Motor neuron (in vitro differentiated cells): ENCODE data around the gene MTRR. TPM values are rescaled to one million over a fixed set of nuclear protein-coding genes. Genes with fewer than 3 reads are reported as not detected.

Source experiments
- ATAC-seq, 8 experiments: fragments of 200-7000 bp; cut with Tn5 transposase; replicated peaks in 6 of 8; 2 replicates each; pipeline ENCODE4 v1.8.0; 2021; ENCODE audit warnings: mild to moderate bottlenecking in 8 of 8, moderate library complexity in 8 of 8
- H3K27ac ChIP-seq, 2 donors: fragments of 250-450 bp; sonication (Bioruptor Pico); 2 replicates each; pipeline ENCODE4 v1.9.0; 2021; ENCODE audit warnings: antibody characterized with exemption in 2 of 2, mild to moderate bottlenecking in 2 of 2, moderate library complexity in 1 of 2
- H3K4me1 ChIP-seq, 2 donors: fragments of 250-450 bp; sonication (Bioruptor Pico); replicated peaks in 1 of 2; 2 replicates each; pipeline ENCODE4 v1.6.1; 2021; ENCODE audit warnings: antibody characterized with exemption in 2 of 2, mild to moderate bottlenecking in 2 of 2, moderate library complexity in 1 of 2
- H3K4me3 ChIP-seq, 5 donors: fragments of 250-450 bp; sonication (Bioruptor Pico); 2 replicates each; pipeline ENCODE4 v1.9.0; 2021; ENCODE audit warnings: antibody characterized with exemption in 5 of 5, mild to moderate bottlenecking in 5 of 5, moderate library complexity in 4 of 5
- WGBS, 10 experiments: fragments of 450-650 bp; shearing (Covaris generic); methylation state at CpG; one replicate each; pipeline ENCODE4 v1.0.0; 2022; 5-methylcytosine and 5-hydroxymethylcytosine counted together
- in situ Hi-C, 9 experiments: fragments of 400-800 bp; cut with MboI; loops; one replicate each; pipeline ENCODE4 v1.15.0; 2021; ENCODE audit warnings: low sequenced_read_pairs in 9 of 9, low pct_unique_long_range_greater_than_20kb in 2 of 9; ENCODE audit not compliant: unreplicated experiment in 9 of 9
- total RNA-seq, 8 experiments: library from RNA; unstranded; fragments of 300-600 nt; gene quantifications; 2 replicates each; pipeline versions ENCODE4 v1.2.3 to v1.2.4, GENCODE V29; 2022

The MTRR gene
- total RNA-seq, 8 experiments from 2014 or later: 18.2 to 58.5 (median 35.1) TPM

DNA sequence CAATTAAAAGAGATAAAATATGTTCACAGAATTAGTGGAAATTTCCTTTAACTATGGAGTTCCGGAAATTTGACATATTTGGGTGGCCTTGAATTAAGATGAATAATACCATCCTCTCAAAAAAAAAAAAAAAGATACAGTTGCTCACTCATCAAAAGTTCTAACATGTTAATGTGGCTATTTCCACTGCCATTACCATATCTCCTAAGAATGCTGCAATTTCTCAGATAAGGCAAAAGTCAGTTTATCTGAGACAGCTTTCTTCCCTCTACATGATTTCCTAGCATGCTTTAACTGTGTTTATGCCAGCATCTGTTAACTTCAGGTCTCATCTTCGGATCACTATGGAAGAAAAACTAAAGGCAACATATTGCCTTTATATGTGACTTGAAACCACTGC is 2.8 kb upstream of the MTRR start:
- no peak overlapping the region for H3K27ac ChIP-seq
- in situ Hi-C loops: loop anchor here in 2 of 9 experiments (25.0 kb wide), 2 partner anchors 604 to 1079 kb away; no protein-coding TSS in a partner anchor
- no peak overlapping the region for H3K4me3 ChIP-seq
- 67 to 100% (median 100%) methylated on average over 1 to 2 of the region's 2 CpGs for WGBS, 10 experiments
- ATAC-seq: no peak
- peaks cover 11 to 19% of the 10 kb centered on the region in 2 donors for H3K4me1 ChIP-seq

DNA sequence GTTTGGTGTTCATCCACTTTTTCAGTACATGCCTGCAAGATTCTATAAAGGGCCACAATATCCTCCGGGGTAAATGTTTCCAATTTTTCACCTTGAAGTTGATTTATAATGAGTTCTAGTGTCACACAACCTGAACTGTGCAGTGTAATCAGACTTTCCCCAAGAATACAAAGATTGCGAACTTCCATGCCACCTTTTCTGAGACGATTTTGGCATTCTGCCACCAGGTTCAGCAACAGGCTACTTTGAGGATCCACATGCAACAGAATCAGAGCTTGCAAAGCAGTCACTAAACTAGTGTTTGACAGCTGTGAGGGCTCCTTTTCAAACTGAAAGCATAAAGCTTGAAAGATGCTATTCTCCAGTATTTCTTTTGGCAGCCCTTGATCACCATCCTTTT is 1.7 kb upstream of the MTRR start:
- 40 to 100% (median 83%) methylated on average over 1 to 3 of the region's 3 CpGs; no CpG with 5 or more reads in 1 of the 10 experiments for WGBS, 10 experiments
- H3K27ac ChIP-seq: no peak overlapping the region
- peaks cover 11 to 19% of the 10 kb centered on the region in 2 donors for H3K4me1 ChIP-seq
- in situ Hi-C loops: loop anchor here in 2 of 9 experiments (25.0 kb wide), 2 partner anchors 605 to 1080 kb away; no protein-coding TSS in a partner anchor
- H3K4me3 ChIP-seq: no peak overlapping the region
- no peak for ATAC-seq

DNA sequence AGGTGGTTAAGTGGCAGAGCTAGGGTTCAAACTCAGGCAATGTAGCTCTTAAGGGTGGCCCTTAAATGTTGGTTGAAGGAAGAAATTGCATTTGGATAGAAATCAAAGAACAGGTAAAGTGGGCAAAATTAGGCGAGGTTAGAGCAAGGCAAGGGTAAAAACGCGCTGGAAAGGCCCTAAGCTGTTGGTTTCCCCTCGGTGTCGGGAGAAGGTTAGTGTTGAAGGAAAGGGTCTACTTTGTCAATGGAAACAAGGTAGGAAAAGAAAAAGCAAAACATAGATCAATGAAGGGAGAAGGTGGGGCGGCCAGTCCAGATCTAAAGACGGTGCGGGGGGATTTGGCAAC is 548 bp upstream of the MTRR start:
- WGBS, 10 experiments: 0% methylated on average over 1 to 8 of the region's 8 CpGs; no CpG with 5 or more reads in 2 of the 10 experiments
- Histone ChIP-seq H3K4me1 (peaks cover 11 to 19% of the 10 kb centered on the region in 2 donors), H3K27ac (peak overlapping the region in 1 of 2 donors; percentile 64), H3K4me3 (peak overlapping the region; percentile 84 to 100 (median 96))
- in situ Hi-C loops: loop anchor here in 2 of 9 experiments (25.0 kb wide), 2 partner anchors 606 to 1081 kb away; no protein-coding TSS in a partner anchor
- peak in 3 of 8 experiments; percentile 3 to 11 (median 11) for ATAC-seq

DNA sequence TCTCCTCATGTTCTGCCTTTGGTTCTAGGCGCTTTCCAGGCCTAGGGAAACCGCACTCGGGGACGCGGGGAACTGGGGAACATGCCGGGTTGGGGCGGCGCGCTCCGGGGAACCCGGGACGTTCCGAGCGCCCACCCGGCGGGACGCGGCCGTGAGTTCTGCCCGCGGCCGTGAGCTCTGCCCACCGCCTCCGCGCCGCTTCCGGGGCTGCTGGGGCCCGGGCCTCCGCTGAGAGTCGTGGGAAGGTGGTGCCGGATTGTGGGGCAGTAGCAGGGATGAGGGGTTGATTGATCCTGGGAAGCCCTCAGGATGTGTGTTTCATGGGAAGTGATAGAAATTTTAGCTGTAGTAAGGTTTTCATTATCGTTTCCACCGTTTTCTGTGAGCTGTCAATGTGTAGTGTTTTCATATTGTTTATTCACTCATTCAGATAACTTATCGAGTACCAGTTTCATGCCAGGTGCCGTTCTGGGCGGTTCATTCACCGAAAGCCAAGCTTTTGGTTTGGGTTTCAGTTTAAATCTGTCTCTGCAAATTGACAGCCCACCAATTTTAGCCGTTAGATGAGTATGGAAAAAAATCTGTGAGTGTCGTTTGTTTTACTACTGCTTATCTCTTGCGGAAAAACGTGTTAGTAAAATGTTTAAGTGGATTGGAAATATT is 657 bp downstream of the MTRR start:
- peak overlapping the region; percentile 84 to 100 (median 96) for H3K4me3 ChIP-seq
- H3K4me1 ChIP-seq: peaks cover 11 to 19% of the 10 kb centered on the region in 2 donors
- 0 to 11% (median 7%) methylated on average over 3 to 10 of the region's 41 CpGs for WGBS, 10 experiments
- in situ Hi-C loops: loop anchor here in 2 of 9 experiments (25.0 kb wide), 2 partner anchors 607 to 1082 kb away; no protein-coding TSS in a partner anchor
- peak in 4 of 8 experiments; percentile 23 to 39 (median 36) for ATAC-seq
- H3K27ac ChIP-seq: peak overlapping the region; percentile 55 to 71

DNA sequence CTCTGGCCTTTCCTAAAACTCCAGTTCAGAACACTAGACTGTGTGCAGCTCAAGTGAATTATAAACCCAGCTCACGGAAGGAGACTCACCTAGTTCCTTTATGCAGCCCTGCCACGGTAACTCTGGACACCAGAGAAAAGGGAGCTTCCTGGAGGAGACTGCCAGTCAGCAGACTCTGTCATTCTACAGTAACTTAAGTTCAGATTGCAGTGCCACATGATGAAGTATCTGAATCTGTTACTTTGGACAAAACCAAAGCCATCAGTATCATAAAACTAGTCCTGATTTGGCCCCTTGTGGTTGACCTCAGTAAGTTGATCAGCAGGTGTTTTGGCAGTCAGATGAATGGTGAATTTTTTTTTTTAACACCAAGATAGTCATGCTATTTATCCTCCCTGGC is 2.7 kb downstream of the MTRR start:
- peaks cover 11 to 19% of the 10 kb centered on the region in 2 donors for H3K4me1 ChIP-seq
- ATAC-seq: no peak
- H3K4me3 ChIP-seq: no peak overlapping the region
- in situ Hi-C loops: loop anchor here in 2 of 9 experiments (25.0 kb wide), 2 partner anchors 609 to 1084 kb away; no protein-coding TSS in a partner anchor
- 60 to 100% (median 100%) methylated on average over 1 to 2 of the region's 2 CpGs; no CpG with 5 or more reads in 5 of the 10 experiments for WGBS, 10 experiments
- no peak overlapping the region for H3K27ac ChIP-seq

DNA sequence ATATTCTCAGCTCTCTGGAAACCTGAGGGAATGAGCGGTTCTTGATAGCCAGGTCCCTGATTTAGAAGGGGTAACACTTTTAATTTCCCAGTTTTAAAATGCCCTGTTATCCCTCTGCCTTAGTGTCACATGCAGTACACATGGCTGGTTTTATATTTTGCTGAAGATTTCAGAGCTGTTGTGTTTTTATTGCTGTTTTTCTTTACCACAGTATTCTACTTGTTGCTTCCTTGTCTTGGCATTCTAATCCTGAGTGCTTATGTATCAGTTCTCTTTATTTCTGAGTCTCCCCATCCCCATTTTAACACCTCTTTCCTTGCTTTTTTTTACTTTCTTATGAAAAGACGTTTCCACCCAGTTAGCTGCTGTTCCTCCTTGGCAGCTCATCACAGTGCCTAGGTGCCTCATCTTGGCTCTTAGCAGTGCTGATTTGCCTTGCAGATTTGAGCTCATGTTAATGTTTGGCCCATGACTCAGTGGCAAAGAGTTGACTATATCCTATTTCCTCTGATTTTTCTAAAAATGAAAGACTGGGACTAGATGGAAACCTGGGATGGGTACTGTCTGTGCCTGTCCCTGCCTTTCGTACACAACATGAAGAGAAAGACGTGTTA is 3.7 kb downstream of the MTRR start:
- peak in 2 of 8 experiments; percentile 20 to 47 for ATAC-seq
- Histone ChIP-seq H3K4me1 (peaks cover 9 to 15% of the 10 kb centered on the region in 2 donors), H3K27ac (no peak overlapping the region), H3K4me3 (no peak overlapping the region)
- in situ Hi-C loops: loop anchor here in 2 of 9 experiments (25.0 kb wide), 2 partner anchors 610 to 1085 kb away; no protein-coding TSS in a partner anchor
- WGBS, 10 experiments: 48 to 89% (median 75%) methylated on average over 2 to 4 of the region's 4 CpGs; no CpG with 5 or more reads in 1 of the 10 experiments

DNA sequence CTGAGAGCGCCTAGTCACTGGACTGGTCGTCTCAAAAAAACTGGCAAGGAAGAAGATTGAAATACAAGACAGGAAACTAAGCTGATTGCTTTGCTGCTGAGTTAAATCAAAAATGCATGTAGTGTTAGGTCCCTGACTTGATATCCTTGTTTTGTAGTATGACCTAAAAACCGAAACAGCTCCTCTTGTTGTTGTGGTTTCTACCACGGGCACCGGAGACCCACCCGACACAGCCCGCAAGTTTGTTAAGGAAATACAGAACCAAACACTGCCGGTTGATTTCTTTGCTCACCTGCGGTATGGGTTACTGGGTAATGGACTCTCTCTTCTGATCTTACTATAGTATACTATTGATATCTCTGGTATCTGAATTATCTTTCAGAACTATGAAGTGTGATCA is 4.3 kb downstream of the MTRR start:
- no peak for ATAC-seq
- Histone ChIP-seq H3K4me1 (peaks cover 7 to 11% of the 10 kb centered on the region in 2 donors), H3K4me3 (no peak overlapping the region), H3K27ac (no peak overlapping the region)
- WGBS, 10 experiments: 79 to 100% (median 96%) methylated on average over 1 to 9 of the region's 9 CpGs
- in situ Hi-C loops: loop anchor here in 2 of 9 experiments (25.0 kb wide), 2 partner anchors 611 to 1086 kb away; no protein-coding TSS in a partner anchor

DNA sequence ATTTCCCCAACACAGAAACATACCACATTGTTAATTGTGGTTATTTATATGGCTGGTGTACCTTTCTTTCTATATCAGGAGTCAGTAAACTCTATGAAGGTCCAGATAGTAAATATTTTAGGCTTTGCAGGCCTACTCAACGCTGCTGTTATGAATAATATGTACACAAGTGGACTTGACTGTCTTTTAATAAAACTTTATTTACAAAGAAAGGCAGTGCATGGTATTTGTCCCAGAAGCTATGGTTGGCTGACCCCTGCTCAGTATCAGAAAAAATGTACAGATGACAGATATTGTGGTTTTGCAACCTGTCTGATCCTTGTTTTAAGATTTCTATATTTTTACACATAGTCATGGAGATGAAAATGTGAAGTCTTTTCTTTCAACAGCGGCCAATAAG is 5.7 kb downstream of the MTRR start:
- in situ Hi-C loops: loop anchor here in 2 of 9 experiments (25.0 kb wide), 3 partner anchors 612 to 1338 kb away; no protein-coding TSS in a partner anchor
- Histone ChIP-seq H3K27ac (no peak overlapping the region), H3K4me3 (no peak overlapping the region), H3K4me1 (peaks cover 7 to 11% of the 10 kb centered on the region in 2 donors)
- WGBS, 10 experiments: 67 to 100% (median 100%) methylated on average over 1 to 2 of the region's 2 CpGs; no CpG with 5 or more reads in 1 of the 10 experiments
- no peak for ATAC-seq

DNA sequence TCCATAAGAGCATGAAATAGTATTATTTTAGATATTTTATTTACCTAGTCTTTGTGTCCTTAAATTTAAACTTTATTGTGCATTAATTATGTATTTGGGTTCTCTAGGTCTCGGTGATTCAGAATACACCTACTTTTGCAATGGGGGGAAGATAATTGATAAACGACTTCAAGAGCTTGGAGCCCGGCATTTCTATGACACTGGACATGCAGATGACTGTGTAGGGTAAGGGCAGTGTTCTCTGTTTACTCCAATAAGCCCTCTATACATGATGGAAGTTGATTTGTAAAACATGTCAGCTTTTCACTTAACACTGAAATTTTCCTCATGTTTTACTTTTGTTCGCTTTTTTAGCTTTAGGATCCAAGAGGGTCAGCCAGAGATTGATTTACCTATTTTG is 6.2 kb downstream of the MTRR start:
- in situ Hi-C loops: loop anchor here in 1 of 9 experiments (25.0 kb wide), 1 partner anchor 1337 kb away; no protein-coding TSS in a partner anchor
- Histone ChIP-seq H3K4me1 (peaks cover 6 to 7% of the 10 kb centered on the region in 2 donors), H3K27ac (no peak overlapping the region), H3K4me3 (no peak overlapping the region)
- WGBS, 10 experiments: 72 to 100% (median 93%) methylated on average over 1 to 4 of the region's 4 CpGs; no CpG with 5 or more reads in 1 of the 10 experiments
- no peak for ATAC-seq

DNA sequence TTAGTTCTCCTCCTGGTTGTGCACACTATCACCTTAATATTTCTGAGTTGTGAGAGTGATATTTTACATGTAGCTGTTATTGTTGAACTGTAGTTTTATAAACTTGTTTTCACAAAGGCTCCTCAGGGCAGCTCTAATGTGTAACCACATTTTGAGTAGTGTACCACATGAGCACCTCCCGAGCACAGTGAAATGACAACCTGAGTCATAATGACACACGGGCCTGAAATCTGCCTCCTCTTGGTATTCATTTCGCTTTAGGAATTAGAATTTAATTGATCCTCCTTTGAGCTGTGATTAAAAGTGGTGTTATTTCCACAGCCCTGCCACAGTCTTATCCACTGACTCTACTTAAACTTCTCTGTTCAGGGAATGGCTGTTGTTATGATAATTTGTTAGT is 7.9 kb downstream of the MTRR start:
- H3K4me1 ChIP-seq: no peaks in the 10 kb centered on the region
- 0 to 89% (median 62%) methylated on average over 1 to 3 of the region's 3 CpGs; no CpG with 5 or more reads in 2 of the 10 experiments for WGBS, 10 experiments
- no peak overlapping the region for H3K4me3 ChIP-seq
- H3K27ac ChIP-seq: no peak overlapping the region
- in situ Hi-C loops: loop anchor here in 1 of 9 experiments (25.0 kb wide), 1 partner anchor 1335 kb away; no protein-coding TSS in a partner anchor
- peak in 6 of 8 experiments; percentile 23 to 84 (median 48) for ATAC-seq

DNA sequence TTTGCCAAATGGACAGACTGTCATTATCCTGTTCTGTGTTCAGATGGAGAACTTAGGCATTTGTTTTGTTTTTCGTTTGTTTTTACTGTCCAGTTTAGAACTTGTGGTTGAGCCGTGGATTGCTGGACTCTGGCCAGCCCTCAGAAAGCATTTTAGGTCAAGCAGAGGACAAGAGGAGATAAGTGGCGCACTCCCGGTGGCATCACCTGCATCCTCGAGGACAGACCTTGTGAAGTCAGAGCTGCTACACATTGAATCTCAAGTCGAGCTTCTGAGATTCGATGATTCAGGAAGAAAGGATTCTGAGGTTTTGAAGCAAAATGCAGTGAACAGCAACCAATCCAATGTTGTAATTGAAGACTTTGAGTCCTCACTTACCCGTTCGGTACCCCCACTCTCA is 8.9 kb downstream of the MTRR start:
- WGBS, 10 experiments: 67 to 100% (median 86%) methylated on average over 1 to 9 of the region's 9 CpGs; no CpG with 5 or more reads in 2 of the 10 experiments
- in situ Hi-C loops: loop anchor here in 1 of 9 experiments (25.0 kb wide), 1 partner anchor 1334 kb away; no protein-coding TSS in a partner anchor
- H3K4me1 ChIP-seq: no peaks in the 10 kb centered on the region
- no peak overlapping the region for H3K27ac ChIP-seq
- no peak overlapping the region for H3K4me3 ChIP-seq
- no peak for ATAC-seq

DNA sequence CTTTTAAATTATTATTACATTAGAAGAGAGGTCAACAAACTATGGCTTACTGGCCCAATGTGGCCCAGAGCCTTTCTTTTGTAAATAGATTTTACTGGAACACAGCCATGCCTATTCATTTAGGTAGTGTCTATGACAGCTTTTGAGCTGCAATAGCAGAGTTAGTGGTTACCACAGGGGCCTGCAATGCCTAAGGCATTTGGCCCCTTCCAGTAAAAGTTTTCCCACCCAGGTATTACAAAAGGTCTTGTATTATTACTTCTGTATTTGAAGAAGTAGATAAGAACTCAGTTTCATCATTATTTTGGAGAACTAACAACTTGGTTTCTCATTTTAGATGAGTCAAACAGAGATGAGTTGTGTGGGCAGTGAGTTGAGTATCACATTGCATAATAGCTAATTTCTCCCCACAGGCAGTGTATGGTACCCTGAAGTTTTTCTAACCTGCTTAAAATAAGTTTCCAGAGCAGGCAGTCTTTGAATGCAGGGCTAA is 9.5 kb downstream of the MTRR start:
- no peak overlapping the region for H3K27ac ChIP-seq
- H3K4me3 ChIP-seq: no peak overlapping the region
- H3K4me1 ChIP-seq: no peaks in the 10 kb centered on the region
- in situ Hi-C loops: loop anchor here in 1 of 9 experiments (25.0 kb wide), 1 partner anchor 1334 kb away; no protein-coding TSS in a partner anchor
- peak in 2 of 8 experiments; percentile 8 to 25 for ATAC-seq
